ENCODE data around the gene SLC8A1.

DNA sequence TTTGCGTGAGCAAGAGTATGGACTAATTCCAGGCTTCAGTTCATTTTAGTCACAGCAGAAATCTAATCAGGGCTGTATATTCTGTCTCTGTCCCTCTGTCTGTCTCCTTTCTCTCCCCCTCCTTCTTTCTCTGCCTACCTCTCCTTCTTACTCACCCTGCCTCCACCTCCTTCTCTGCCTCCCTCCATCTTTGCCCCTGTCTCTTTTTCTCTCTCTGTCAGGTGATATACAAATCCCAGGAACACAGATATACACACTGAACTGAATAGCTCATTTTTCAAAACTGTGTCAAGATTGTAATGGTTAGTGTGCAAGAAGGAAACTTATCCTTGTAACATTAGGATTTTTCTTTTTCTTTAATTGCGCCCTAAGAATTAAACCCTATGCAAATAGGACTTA is 32.5 kb downstream of the SLC8A1 start:
- no peak for TF ChIP-seq EZH2 (IDR thresholded peaks at IDR 0.05; ENCODE audit: insufficient read depth, low read length)
- TF ChIP-seq, protein P1, sequence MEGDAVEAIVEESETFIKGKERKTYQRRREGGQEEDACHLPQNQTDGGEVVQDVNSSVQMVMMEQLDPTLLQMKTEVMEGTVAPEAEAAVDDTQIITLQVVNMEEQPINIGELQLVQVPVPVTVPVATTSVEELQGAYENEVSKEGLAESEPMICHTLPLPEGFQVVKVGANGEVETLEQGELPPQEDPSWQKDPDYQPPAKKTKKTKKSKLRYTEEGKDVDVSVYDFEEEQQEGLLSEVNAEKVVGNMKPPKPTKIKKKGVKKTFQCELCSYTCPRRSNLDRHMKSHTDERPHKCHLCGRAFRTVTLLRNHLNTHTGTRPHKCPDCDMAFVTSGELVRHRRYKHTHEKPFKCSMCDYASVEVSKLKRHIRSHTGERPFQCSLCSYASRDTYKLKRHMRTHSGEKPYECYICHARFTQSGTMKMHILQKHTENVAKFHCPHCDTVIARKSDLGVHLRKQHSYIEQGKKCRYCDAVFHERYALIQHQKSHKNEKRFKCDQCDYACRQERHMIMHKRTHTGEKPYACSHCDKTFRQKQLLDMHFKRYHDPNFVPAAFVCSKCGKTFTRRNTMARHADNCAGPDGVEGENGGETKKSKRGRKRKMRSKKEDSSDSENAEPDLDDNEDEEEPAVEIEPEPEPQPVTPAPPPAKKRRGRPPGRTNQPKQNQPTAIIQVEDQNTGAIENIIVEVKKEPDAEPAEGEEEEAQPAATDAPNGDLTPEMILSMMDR (IDR thresholded peaks at IDR 0.05; ENCODE audit: insufficient read depth, low read depth, low read length) = no peak

Data from astrocyte (in vitro differentiated cells and primary cell).